GM12892 (cell line): ENCODE data around the gene CFAP206.

Experiments used
- POLR2A ChIP-seq: IDR thresholded peaks from 2 replicates; pipeline ENCODE4 v1.6.1; 2011; ENCODE audit warnings: low read depth, low read length, control low read depth
- POLR2AphosphoS5 ChIP-seq: IDR thresholded peaks from 2 replicates; pipeline ENCODE4 v1.6.1; 2011; ENCODE audit warnings: low read depth, low read length, control low read depth
- TAF1 ChIP-seq: IDR thresholded peaks from 2 replicates; pipeline ENCODE4 v1.6.1; 2011; ENCODE audit warnings: low read depth, mild to moderate bottlenecking, control low read depth, low read length, borderline replicate concordance

DNA sequence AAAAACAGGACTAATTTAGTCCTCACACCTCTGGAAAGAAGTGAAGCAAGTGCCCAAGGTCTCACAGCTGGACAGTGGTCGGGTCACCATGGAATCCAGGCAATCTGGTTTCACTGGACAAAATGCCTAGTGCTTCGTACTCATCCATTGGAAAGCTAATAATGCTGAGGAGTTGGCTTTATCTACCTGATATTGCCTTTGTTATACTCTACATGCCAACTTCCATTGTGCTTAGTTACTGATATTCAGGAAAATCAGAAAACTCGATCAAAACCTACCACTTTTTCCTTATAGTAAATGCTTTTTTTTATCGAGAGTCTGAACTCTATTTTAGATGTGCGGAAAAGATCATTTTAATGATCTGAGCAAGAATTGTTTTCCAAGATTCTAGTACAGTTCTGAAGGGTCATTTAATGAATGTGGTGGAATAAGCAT lies 966 bp downstream of the CFAP206 start:
- TF ChIP-seq TAF1 = no peak
- no peak for TF ChIP-seq POLR2A
- TF ChIP-seq POLR2AphosphoS5 = no peak
